CD14-positive monocyte (primary cell): ENCODE results near the gene ADAM22. TPM values are rescaled to one million over a fixed set of nuclear protein-coding genes. Genes with fewer than 3 reads are reported as not detected.

Experiments
- DNase-seq, 3 donors: peaks; one replicate each; pipeline ENCODE4 v3.0.0-alpha.2; 2011 to 2022
- H2AFZ ChIP-seq: 2 replicates; pipeline ENCODE4 v1.6.0; 2012; ENCODE audit warnings: mild to moderate bottlenecking, low read depth, low read length, inconsistent platforms; ENCODE audit not compliant: insufficient read depth, poor library complexity, severe bottlenecking
- H3K27ac ChIP-seq, 2 donors: 1 replicate in 1 of 2; 2 replicates in 1 of 2; pipeline ENCODE4 v1.5.1; 2012 to 2013; ENCODE audit warnings: low read length in 2 of 2, control low read depth in 1 of 2, inconsistent platforms in 1 of 2, low read depth in 1 of 2, mild to moderate bottlenecking in 1 of 2
- H3K27me3 ChIP-seq, 2 donors: one replicate each; pipeline versions ENCODE4 v1.6.0 to v1.6.1; 2011 to 2013; ENCODE audit warnings: low read length in 2 of 2; ENCODE audit not compliant: control insufficient read depth in 2 of 2, insufficient read depth in 2 of 2
- H3K36me3 ChIP-seq, 2 donors: replicated peaks in 1 of 2; 1 replicate in 1 of 2; 2 replicates in 1 of 2; pipeline versions ENCODE4 v1.5.1 to v1.6.1; 2012 to 2013; ENCODE audit warnings: low read length in 2 of 2, control low read depth in 1 of 2, inconsistent platforms in 1 of 2, mild to moderate bottlenecking in 1 of 2; ENCODE audit not compliant: insufficient read depth in 2 of 2, control insufficient read depth in 1 of 2
- H3K4me1 ChIP-seq, 2 donors: 1 replicate in 1 of 2; 2 replicates in 1 of 2; pipeline versions ENCODE4 v1.5.1 to v1.6.1; 2012 to 2013; ENCODE audit warnings: low read length in 2 of 2, control low read depth in 1 of 2, inconsistent platforms in 1 of 2, mild to moderate bottlenecking in 1 of 2, moderate library complexity in 1 of 2; ENCODE audit not compliant: insufficient read depth in 2 of 2, control insufficient read depth in 1 of 2
- H3K4me2 ChIP-seq: replicated peaks from 2 replicates; pipeline ENCODE3; 2012; ENCODE audit warnings: low read length, moderate library complexity, mild to moderate bottlenecking; ENCODE audit not compliant: poor library complexity, severe bottlenecking; ENCODE audit errors: extremely low read depth
- H3K4me3 ChIP-seq, 3 experiments: fragments of 200-600 bp in 1 of 3; sonication (generic) in 1 of 3; replicated peaks in 1 of 3; 1 replicate in 2 of 3; 2 replicates in 1 of 3; pipeline ENCODE4 v1.5.1; 2011 to 2013; ENCODE audit warnings: low read length in 3 of 3, mild to moderate bottlenecking in 3 of 3, control low read depth in 2 of 3, low read depth in 2 of 3, inconsistent platforms in 1 of 3, moderate library complexity in 1 of 3
- H3K79me2 ChIP-seq: 2 replicates; pipeline ENCODE4 v1.6.0; 2012; ENCODE audit warnings: mild to moderate bottlenecking, control low read depth, inconsistent platforms, low read length, moderate library complexity; ENCODE audit not compliant: insufficient read depth
- H3K9ac ChIP-seq: 2 replicates; pipeline ENCODE4 v1.6.0; 2017; ENCODE audit warnings: low read length, mild to moderate bottlenecking; ENCODE audit not compliant: insufficient read depth, poor library complexity, severe bottlenecking
- H3K9me3 ChIP-seq, 2 donors: replicated peaks in 1 of 2; 1 replicate in 1 of 2; 2 replicates in 1 of 2; pipeline versions ENCODE4 v1.5.1 to v1.6.1; 2012 to 2013; ENCODE audit warnings: low read length in 2 of 2, control low read depth in 1 of 2; ENCODE audit not compliant: control insufficient read depth in 1 of 2, insufficient read depth in 1 of 2
- H4K20me1 ChIP-seq: 2 replicates; pipeline ENCODE4 v1.6.0; 2012; ENCODE audit warnings: mild to moderate bottlenecking, low read length, control low read depth, moderate library complexity; ENCODE audit not compliant: insufficient read depth
- H3K27ac Mint-ChIP-seq, 7 donors: one replicate each; pipeline ENCODE4 v1.8.0; 2020; ENCODE audit warnings: mild to moderate bottlenecking in 7 of 7, mixed read lengths in 7 of 7, moderate library complexity in 6 of 7, inconsistent platforms in 2 of 7
- H3K27me3 Mint-ChIP-seq, 3 donors: one replicate each; pipeline ENCODE4 v1.8.0; 2021 to 2022; ENCODE audit warnings: low read depth in 3 of 3, mild to moderate bottlenecking in 3 of 3, mixed read lengths in 3 of 3, moderate library complexity in 3 of 3, inconsistent platforms in 1 of 3
- H3K36me3 Mint-ChIP-seq, 2 donors: one replicate each; pipeline ENCODE4 v1.8.0; 2020; ENCODE audit warnings: mixed read lengths in 2 of 2, inconsistent platforms in 1 of 2, mild to moderate bottlenecking in 1 of 2
- H3K4me1 Mint-ChIP-seq: one replicate; pipeline ENCODE4 v1.8.0; 2020; ENCODE audit warnings: mild to moderate bottlenecking, mixed read lengths
- H3K4me3 Mint-ChIP-seq, 2 donors: one replicate each; pipeline ENCODE4 v1.8.0; 2020; ENCODE audit warnings: mild to moderate bottlenecking in 2 of 2, mixed read lengths in 2 of 2, moderate library complexity in 1 of 2
- H3K9me3 Mint-ChIP-seq, 7 donors: one replicate each; pipeline ENCODE4 v1.8.0; 2020 to 2022; ENCODE audit warnings: mixed read lengths in 7 of 7, mild to moderate bottlenecking in 6 of 7, moderate library complexity in 6 of 7, inconsistent platforms in 2 of 7
- CTCF ChIP-seq: fragments of 200-600 bp; IDR thresholded peaks from one replicate; pipeline ENCODE4 v1.8.0; 2022; ENCODE audit warnings: antibody characterized with exemption, mild to moderate bottlenecking
- WGBS: methylation state at CpG from one replicate; pipeline ENCODE4 v1.1.5; 2013; ENCODE audit warnings: missing lambda C conversion rate; ENCODE audit not compliant: insufficient coverage; 5-methylcytosine and 5-hydroxymethylcytosine counted together
- intact Hi-C, 2 donors: fragments of 100-400 bp; cut with micrococcal nuclease; formaldehyde crosslinking; loops; one replicate each; pipeline versions ENCODE4 v1.15.0 to v1.15.1; 2023
- polyA plus RNA-seq, 3 donors: library from polyadenylated mRNA; depleted of rRNA in 1 of 3; unstranded in 2 of 3; stranded (reverse) in 1 of 3; fragments of 300-500 nt in 2 of 3; fragments of >200 nt in 1 of 3; fragmentation: Illumina TruSeq in 2 of 3; gene quantifications; 1 replicate in 2 of 3; 2 replicates in 1 of 3; pipeline ENCODE4 v1.2.3, GENCODE V29; 2012 to 2021

Gene ADAM22
- polyA plus RNA-seq, 3 donors: 0.01 to 0.17 TPM; not detected in 1

GRCh38 chr7:88201305-88201704 lies 267.3 kb downstream of the ADAM22 start:
- H2AFZ ChIP-seq: no peak overlapping the region
- no peaks in the 10 kb centered on the region for H3K4me1 ChIP-seq
- no peak overlapping the region for H3K27ac ChIP-seq
- no peak overlapping the region for H3K4me2 ChIP-seq
- no peaks in the 10 kb centered on the region for H3K9me3 ChIP-seq
- H3K4me1 Mint-ChIP-seq: no peaks in the 10 kb centered on the region
- H3K27ac Mint-ChIP-seq: peak overlapping the region in 1 of 7 donors; percentile 26
- intact Hi-C loops: no loop called here
- no peaks in the 10 kb centered on the region for H3K79me2 ChIP-seq
- TF ChIP-seq CTCF: no peak
- no peak overlapping the region for H3K4me3 ChIP-seq
- peaks cover 37 to 57% of the 10 kb centered on the region in 2 donors for H3K36me3 ChIP-seq
- no peaks in the 10 kb centered on the region for H4K20me1 ChIP-seq
- no peak overlapping the region for H3K9ac ChIP-seq
- H3K27me3 ChIP-seq: no peaks in the 10 kb centered on the region
- H3K36me3 Mint-ChIP-seq: peaks cover 47% of the 10 kb centered on the region in 2 donors
- DNase-seq: no peak
- no peaks in the 10 kb centered on the region for H3K9me3 Mint-ChIP-seq
- H3K27me3 Mint-ChIP-seq: no peaks in the 10 kb centered on the region
- no peak overlapping the region for H3K4me3 Mint-ChIP-seq

DNA sequence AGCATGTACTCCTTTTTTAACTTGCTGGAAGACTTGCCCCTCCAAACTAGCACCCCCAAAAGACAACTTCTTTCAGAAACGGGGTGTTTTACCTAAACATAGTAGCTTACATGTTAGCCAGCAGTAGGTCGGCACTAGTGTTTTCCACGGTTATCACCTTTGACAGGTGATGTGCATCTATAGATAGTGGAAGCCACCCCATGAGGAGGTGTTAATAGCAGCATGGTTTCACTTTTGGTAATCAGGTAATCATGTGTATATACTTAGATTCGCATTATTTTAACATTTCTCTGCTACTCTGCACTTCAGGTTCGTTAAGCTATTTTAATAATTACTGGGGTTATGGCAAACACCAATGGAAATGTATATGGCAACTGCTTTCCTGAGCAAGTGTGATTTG lies 268.2 kb downstream of the ADAM22 start:
- H3K4me1 Mint-ChIP-seq: no peaks in the 10 kb centered on the region

More for the DNA sequence above, 268.2 kb downstream of the ADAM22 start:
- H2AFZ ChIP-seq: no peak overlapping the region
- no peak for TF ChIP-seq CTCF
- H3K9me3 Mint-ChIP-seq: no peaks in the 10 kb centered on the region
- H3K4me2 ChIP-seq: no peak overlapping the region
- H3K4me3 Mint-ChIP-seq: no peak overlapping the region
- H3K36me3 Mint-ChIP-seq: peaks cover 53 to 55% of the 10 kb centered on the region in 2 donors
- H3K27ac ChIP-seq: no peak overlapping the region
- no peak overlapping the region for H3K4me3 ChIP-seq
- H3K27ac Mint-ChIP-seq: no peak overlapping the region
- H3K4me1 ChIP-seq: no peaks in the 10 kb centered on the region
- no peak overlapping the region for H3K9ac ChIP-seq
- no CpG with 5 or more reads among the region's 5 CpGs for WGBS
- H3K36me3 ChIP-seq: peaks cover 47 to 66% of the 10 kb centered on the region in 2 donors
- H3K27me3 ChIP-seq: no peaks in the 10 kb centered on the region
- intact Hi-C loops: no loop called here
- H3K27me3 Mint-ChIP-seq: no peaks in the 10 kb centered on the region
- H3K9me3 ChIP-seq: no peaks in the 10 kb centered on the region
- no peaks in the 10 kb centered on the region for H3K79me2 ChIP-seq
- no peak for DNase-seq
- H4K20me1 ChIP-seq: no peaks in the 10 kb centered on the region
